Gastrocnemius medialis (tissue), 4 donors: Measurements from ENCODE around the gene ZNF135.

Experiments
- CTCF ChIP-seq, 5 experiments: fragments of 450-650 bp in 3 of 5; fragments of 200-600 bp in 2 of 5; sonication (generic) in 2 of 5; IDR thresholded peaks in 4 of 5; conservative IDR thresholded peaks in 1 of 5; 1 replicate in 4 of 5; 2 replicates in 1 of 5; pipeline ENCODE4 v1.5.1; 2016 to 2019; ENCODE audit warnings: antibody characterized with exemption in 5 of 5, mild to moderate bottlenecking in 3 of 5, moderate library complexity in 3 of 5
- POLR2A ChIP-seq, 2 donors: fragments of 450-650 bp; IDR thresholded peaks; one replicate each; pipeline ENCODE4 v1.6.1; 2017; ENCODE audit warnings: antibody characterized with exemption in 2 of 2, mild to moderate bottlenecking in 2 of 2, moderate library complexity in 2 of 2

- TF ChIP-seq CTCF (IDR thresholded peaks at IDR 0.05 in 4 of 5, conservative IDR thresholded peaks at IDR 0.05 in 1 of 5) (no peak), POLR2A (IDR thresholded peaks at IDR 0.05) (no peak)
Observed at GRCh38 chr19:58091251-58091995, 32.3 kb downstream of the ZNF135 start.
